ENCODE measurements around the gene RXRG. TPM values are rescaled to one million over a fixed set of nuclear protein-coding genes. Genes with fewer than 3 reads are reported as not detected.

RXRG gene
- total RNA-seq, 1 donor from 2014 or later: not detected

GRCh38 chr1:165441166-165441880 is 3.6 kb downstream of the RXRG start:
- Mint-ChIP-seq H3K4me3 (no peak overlapping the region), H3K4me1 (peaks cover 3% of the 10 kb centered on the region), H3K9me3 (no peaks in the 10 kb centered on the region), H3K27ac (no peak overlapping the region), H3K27me3 (peaks cover 37% of the 10 kb centered on the region), H3K36me3 (ENCODE audit: low read depth) (no peaks in the 10 kb centered on the region)
- no peak for DNase-seq
- intact Hi-C loops (cut with micrococcal nuclease): no loop called here

- H3K36me3 Mint-ChIP-seq (ENCODE audit: low read depth): no peaks in the 10 kb centered on the region
- H3K9me3 Mint-ChIP-seq: no peaks in the 10 kb centered on the region
- intact Hi-C loops (cut with micrococcal nuclease): no loop called here
Measured at GRCh38 chr1:165439330-165439729, 5.6 kb downstream of the RXRG start.

GRCh38 chr1:165436994-165437393 is 7.9 kb downstream of the RXRG start:
- no peaks in the 10 kb centered on the region for H3K4me1 Mint-ChIP-seq
- DNase-seq: no peak
- no peak overlapping the region for H3K4me3 Mint-ChIP-seq
- intact Hi-C loops (cut with micrococcal nuclease): no loop called here
- H3K27me3 Mint-ChIP-seq: peaks cover 42% of the 10 kb centered on the region
- no peak overlapping the region for H3K27ac Mint-ChIP-seq
- no peaks in the 10 kb centered on the region for H3K9me3 Mint-ChIP-seq
- no peaks in the 10 kb centered on the region for H3K36me3 Mint-ChIP-seq (ENCODE audit: low read depth)

More at GRCh38 chr1:165439330-165439729, 5.6 kb downstream of the RXRG start:
- no peak overlapping the region for H3K4me3 Mint-ChIP-seq
- H3K27me3 Mint-ChIP-seq: peaks cover 45% of the 10 kb centered on the region
- no peak for DNase-seq
- H3K27ac Mint-ChIP-seq: no peak overlapping the region
- peaks cover 3% of the 10 kb centered on the region for H3K4me1 Mint-ChIP-seq

- Mint-ChIP-seq H3K27me3 (peaks cover 40% of the 10 kb centered on the region), H3K9me3 (no peaks in the 10 kb centered on the region), H3K36me3 (ENCODE audit: low read depth) (no peaks in the 10 kb centered on the region), H3K27ac (no peak overlapping the region), H3K4me1 (no peaks in the 10 kb centered on the region), H3K4me3 (no peak overlapping the region)
- intact Hi-C loops (cut with micrococcal nuclease): no loop called here
- DNase-seq: no peak
Measured at GRCh38 chr1:165435801-165436200, 9.1 kb downstream of the RXRG start.

GRCh38 chr1:165434281-165434680 is 10.6 kb downstream of the RXRG start:
- H3K27me3 Mint-ChIP-seq: peaks cover 29% of the 10 kb centered on the region
- H3K4me3 Mint-ChIP-seq: no peak overlapping the region

GRCh38 chr1:165431079-165431478 is 13.8 kb downstream of the RXRG start:
- peaks cover 3% of the 10 kb centered on the region for H3K4me1 Mint-ChIP-seq
- no peaks in the 10 kb centered on the region for H3K9me3 Mint-ChIP-seq
- no peak for DNase-seq
- peaks cover 14% of the 10 kb centered on the region for H3K27me3 Mint-ChIP-seq
- intact Hi-C loops (cut with micrococcal nuclease): no loop called here
- no peak overlapping the region for H3K4me3 Mint-ChIP-seq
- no peak overlapping the region for H3K27ac Mint-ChIP-seq
- H3K36me3 Mint-ChIP-seq (ENCODE audit: low read depth): no peaks in the 10 kb centered on the region

More at GRCh38 chr1:165434281-165434680, 10.6 kb downstream of the RXRG start:
- H3K9me3 Mint-ChIP-seq: no peaks in the 10 kb centered on the region
- no peaks in the 10 kb centered on the region for H3K4me1 Mint-ChIP-seq
- DNase-seq: no peak
- H3K36me3 Mint-ChIP-seq (ENCODE audit: low read depth): no peaks in the 10 kb centered on the region
- intact Hi-C loops (cut with micrococcal nuclease): no loop called here
- no peak overlapping the region for H3K27ac Mint-ChIP-seq

GRCh38 chr1:165426745-165427144 is 18.2 kb downstream of the RXRG start:
- no peaks in the 10 kb centered on the region for H3K9me3 Mint-ChIP-seq
- H3K27ac Mint-ChIP-seq: no peak overlapping the region
- DNase-seq: no peak
- no peak overlapping the region for H3K4me3 Mint-ChIP-seq
- no peaks in the 10 kb centered on the region for H3K36me3 Mint-ChIP-seq (ENCODE audit: low read depth)
- intact Hi-C loops (cut with micrococcal nuclease): loop anchor here (10.0 kb wide), 1 partner anchor 58 kb away; no protein-coding TSS in a partner anchor
- peaks cover 7% of the 10 kb centered on the region for H3K27me3 Mint-ChIP-seq
- peaks cover 23% of the 10 kb centered on the region for H3K4me1 Mint-ChIP-seq

- H3K4me1 Mint-ChIP-seq: peaks cover 23% of the 10 kb centered on the region
Measured at GRCh38 chr1:165425621-165426020, 19.3 kb downstream of the RXRG start.

GRCh38 chr1:165424454-165425216 is 20.3 kb downstream of the RXRG start:
- Mint-ChIP-seq H3K4me1 (peaks cover 23% of the 10 kb centered on the region), H3K27me3 (peaks cover 12% of the 10 kb centered on the region), H3K36me3 (ENCODE audit: low read depth) (no peaks in the 10 kb centered on the region), H3K27ac (peak overlapping the region; percentile 49), H3K9me3 (no peaks in the 10 kb centered on the region), H3K4me3 (peak overlapping the region; percentile 73)
- intact Hi-C loops (cut with micrococcal nuclease): loop anchor here (10.0 kb wide), 1 partner anchor 60 kb away; no protein-coding TSS in a partner anchor
- peak; percentile 72 for DNase-seq

More at GRCh38 chr1:165425621-165426020, 19.3 kb downstream of the RXRG start:
- Mint-ChIP-seq H3K27me3 (peaks cover 6% of the 10 kb centered on the region), H3K4me3 (no peak overlapping the region), H3K9me3 (no peaks in the 10 kb centered on the region), H3K36me3 (ENCODE audit: low read depth) (no peaks in the 10 kb centered on the region), H3K27ac (no peak overlapping the region)
- intact Hi-C loops (cut with micrococcal nuclease): loop anchor here (10.0 kb wide), 1 partner anchor 59 kb away; no protein-coding TSS in a partner anchor
- DNase-seq: no peak

GRCh38 chr1:165423136-165423535 is 21.8 kb downstream of the RXRG start:
- intact Hi-C loops (cut with micrococcal nuclease): loop anchor here (10.0 kb wide), 1 partner anchor 62 kb away; no protein-coding TSS in a partner anchor
- no peak overlapping the region for H3K27ac Mint-ChIP-seq
- no peak overlapping the region for H3K4me3 Mint-ChIP-seq
- peaks cover 23% of the 10 kb centered on the region for H3K4me1 Mint-ChIP-seq
- no peaks in the 10 kb centered on the region for H3K9me3 Mint-ChIP-seq
- H3K36me3 Mint-ChIP-seq (ENCODE audit: low read depth): no peaks in the 10 kb centered on the region
- no peak for DNase-seq
- peaks cover 20% of the 10 kb centered on the region for H3K27me3 Mint-ChIP-seq

GRCh38 chr1:165420655-165421054 is 24.3 kb downstream of the RXRG start:
- Mint-ChIP-seq H3K27ac (no peak overlapping the region), H3K4me1 (peaks cover 17% of the 10 kb centered on the region), H3K4me3 (no peak overlapping the region), H3K27me3 (peaks cover 33% of the 10 kb centered on the region), H3K9me3 (no peaks in the 10 kb centered on the region), H3K36me3 (ENCODE audit: low read depth) (no peaks in the 10 kb centered on the region)
- intact Hi-C loops (cut with micrococcal nuclease): loop anchor here (10.0 kb wide), 1 partner anchor 64 kb away; no protein-coding TSS in a partner anchor
- no peak for DNase-seq

- no peak overlapping the region for H3K27ac Mint-ChIP-seq
- H3K9me3 Mint-ChIP-seq: no peaks in the 10 kb centered on the region
- intact Hi-C loops (cut with micrococcal nuclease): loop anchor here (10.0 kb wide), 1 partner anchor 65 kb away; no protein-coding TSS in a partner anchor
- H3K27me3 Mint-ChIP-seq: peaks cover 41% of the 10 kb centered on the region
- no peak overlapping the region for H3K4me3 Mint-ChIP-seq
- H3K4me1 Mint-ChIP-seq: peaks cover 11% of the 10 kb centered on the region
- DNase-seq: no peak
- no peaks in the 10 kb centered on the region for H3K36me3 Mint-ChIP-seq (ENCODE audit: low read depth)
Measured at GRCh38 chr1:165419839-165420238, 25.1 kb downstream of the RXRG start.

GRCh38 chr1:165418195-165418594 is 26.7 kb downstream of the RXRG start:
- Mint-ChIP-seq H3K27ac (no peak overlapping the region), H3K27me3 (peaks cover 52% of the 10 kb centered on the region), H3K9me3 (no peaks in the 10 kb centered on the region), H3K36me3 (ENCODE audit: low read depth) (no peaks in the 10 kb centered on the region), H3K4me3 (no peak overlapping the region), H3K4me1 (no peaks in the 10 kb centered on the region)
- no peak for DNase-seq
- intact Hi-C loops (cut with micrococcal nuclease): no loop called here

GRCh38 chr1:165416876-165417275 is 28.1 kb downstream of the RXRG start:
- Mint-ChIP-seq H3K36me3 (ENCODE audit: low read depth) (no peaks in the 10 kb centered on the region), H3K9me3 (no peaks in the 10 kb centered on the region), H3K4me3 (no peak overlapping the region), H3K27me3 (peaks cover 55% of the 10 kb centered on the region), H3K27ac (no peak overlapping the region), H3K4me1 (no peaks in the 10 kb centered on the region)
- DNase-seq: no peak
- intact Hi-C loops (cut with micrococcal nuclease): no loop called here

Data from activated CD4-positive, alpha-beta T cell treated with anti-CD3 and anti-CD28 coated beads, Interleukin-2, amount 10 ng/mL, durations not matched to agents 24 days and 14 days (primary cell).